ENCODE measurements around the gene RSL1D1. TPM values are rescaled to one million over a fixed set of nuclear protein-coding genes. Genes with fewer than 3 reads are reported as not detected.
A peak's percentile ranks its signal among the peaks of the same experiment; 100 is the strongest.

RSL1D1 gene
- polyA plus RNA-seq, 1 experiment: 169 TPM

DNA sequence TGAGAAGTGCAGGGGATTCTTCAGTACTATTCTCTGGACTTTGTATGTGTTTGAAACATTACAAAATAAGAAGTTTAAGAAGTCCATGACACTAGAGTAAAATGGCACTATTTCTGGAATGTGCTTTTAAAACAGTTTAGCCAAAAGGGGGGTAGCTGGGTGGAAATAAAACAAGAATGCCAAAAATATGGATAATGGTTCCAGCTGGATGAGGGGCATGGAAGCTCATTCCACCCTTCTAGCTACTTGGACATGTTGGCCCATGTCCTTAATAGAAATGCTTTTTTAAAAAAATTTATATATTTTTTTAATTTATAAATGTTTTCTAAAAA lies 67.3 kb downstream of the RSL1D1 start:
- Histone ChIP-seq H3K27ac (ENCODE audit: low read depth, low read length) (peak overlapping the region; percentile 48), H3K4me3 (ENCODE audit: low read depth, low read length) (no peak overlapping the region), H3K9me3 (ENCODE audit: control insufficient read depth, insufficient read depth, low read length) (no peaks in the 10 kb centered on the region), H3K27me3 (ENCODE audit: control insufficient read depth, insufficient read depth, low read length) (no peaks in the 10 kb centered on the region)
- DNase-seq (ENCODE audit: low read depth, low spot score): no peak
- ChIA-PET CTCF (interaction anchor here (0.9 kb wide), 1 partner anchor 13 kb away, joined by 5 read pairs; the partner anchor contains the start of gene ZC3H7A), POLR2A (interaction anchor here (0.5 to 0.9 kb wide), 2 partner anchors 11 to 69 kb away, joined by 6 read pairs; no protein-coding TSS in a partner anchor)
- TF ChIP-seq CTCF (IDR thresholded peaks at IDR 0.05; ENCODE audit: low read depth, low read length): no peak

Other genes starting within 250 kb of the RSL1D1 start
- gene SNN, start 183.1 kb downstream of the RSL1D1 start, polyA plus RNA-seq (2011; rRNA removed): 18.9 and 19.4 TPM in 2 replicates
- 35.8 and 37.7 TPM in 2 replicates for gene TXNDC11, start 108.7 kb downstream of the RSL1D1 start, polyA plus RNA-seq (2011; rRNA removed)
- gene ZC3H7A, start 54.3 kb downstream of the RSL1D1 start, polyA plus RNA-seq (2011; rRNA removed): 66.9 and 72.6 TPM in 2 replicates
- 106 and 139 TPM in 2 replicates for gene GSPT1, start 64.4 kb upstream of the RSL1D1 start, polyA plus RNA-seq (2011; rRNA removed)
- gene NPIPB2, start 90.5 kb upstream of the RSL1D1 start, polyA plus RNA-seq (2011; rRNA removed): 5.2 and 5.8 TPM in 2 replicates
- not detected in 2 replicates for gene TNFRSF17, start 113.7 kb upstream of the RSL1D1 start, polyA plus RNA-seq (2011; rRNA removed)
- gene SNX29, start 125.2 kb upstream of the RSL1D1 start, polyA plus RNA-seq (2011; rRNA removed): 11.6 and 13.5 TPM in 2 replicates